Measurements from ENCODE around the gene FRMD6. TPM values are rescaled to one million over a fixed set of nuclear protein-coding genes. Genes with fewer than 3 reads are reported as not detected.
A peak's percentile ranks its signal among the peaks of the same experiment; 100 is the strongest.

FRMD6 gene
- total RNA-seq, 1 donor from 2014 or later = 16.9 TPM

- TF ChIP-seq CTCF (IDR thresholded peaks at IDR 0.05; ENCODE audit: partially characterized antibody, unreplicated experiment) = no peak
- H3K27ac Mint-ChIP-seq (ENCODE audit: unreplicated experiment) = peak overlapping the region; percentile 77
- peak overlapping the region; percentile 87 for H3K4me3 Mint-ChIP-seq (ENCODE audit: unreplicated experiment)
- H3K27me3 Mint-ChIP-seq (ENCODE audit: unreplicated experiment) = no peaks in the 10 kb centered on the region
- H3K9me3 Mint-ChIP-seq (ENCODE audit: unreplicated experiment) = peaks cover 11% of the 10 kb centered on the region
- H3K4me1 Mint-ChIP-seq (ENCODE audit: low read depth, unreplicated experiment) = peaks cover 24% of the 10 kb centered on the region
- H3K36me3 Mint-ChIP-seq (ENCODE audit: unreplicated experiment) = no peaks in the 10 kb centered on the region
- DNase-seq = no peak
These were observed 2.2 kb downstream of the FRMD6 start for GRCh38 chr14:51653775-51654532.

- H3K27ac Mint-ChIP-seq (ENCODE audit: unreplicated experiment) = no peak overlapping the region
- H3K27me3 Mint-ChIP-seq (ENCODE audit: unreplicated experiment) = no peaks in the 10 kb centered on the region
- peaks cover 11% of the 10 kb centered on the region for H3K9me3 Mint-ChIP-seq (ENCODE audit: unreplicated experiment)
- no peak for TF ChIP-seq CTCF (IDR thresholded peaks at IDR 0.05; ENCODE audit: partially characterized antibody, unreplicated experiment)
- no peaks in the 10 kb centered on the region for H3K36me3 Mint-ChIP-seq (ENCODE audit: unreplicated experiment)
- H3K4me1 Mint-ChIP-seq (ENCODE audit: low read depth, unreplicated experiment) = peaks cover 25% of the 10 kb centered on the region
- no peak for DNase-seq
- no peak overlapping the region for H3K4me3 Mint-ChIP-seq (ENCODE audit: unreplicated experiment)
These were observed 2.8 kb downstream of the FRMD6 start for GRCh38 chr14:51654533-51654845.

- Mint-ChIP-seq H3K4me1 (ENCODE audit: low read depth, unreplicated experiment) (peaks cover 32% of the 10 kb centered on the region), H3K27ac (ENCODE audit: unreplicated experiment) (no peak overlapping the region), H3K9me3 (ENCODE audit: unreplicated experiment) (peaks cover 5% of the 10 kb centered on the region), H3K4me3 (ENCODE audit: unreplicated experiment) (no peak overlapping the region), H3K36me3 (ENCODE audit: unreplicated experiment) (no peaks in the 10 kb centered on the region), H3K27me3 (ENCODE audit: unreplicated experiment) (peaks cover 2% of the 10 kb centered on the region)
- TF ChIP-seq CTCF (IDR thresholded peaks at IDR 0.05; ENCODE audit: partially characterized antibody, unreplicated experiment) = no peak
- DNase-seq = no peak
These were observed 6.1 kb downstream of the FRMD6 start for GRCh38 chr14:51657762-51658161.

GRCh38 chr14:51658441-51659173, 6.9 kb downstream of the FRMD6 start:
- TF ChIP-seq CTCF (IDR thresholded peaks at IDR 0.05; ENCODE audit: partially characterized antibody, unreplicated experiment) = no peak
- Mint-ChIP-seq H3K9me3 (ENCODE audit: unreplicated experiment) (peaks cover 2% of the 10 kb centered on the region), H3K4me3 (ENCODE audit: unreplicated experiment) (peak overlapping the region; percentile 3), H3K36me3 (ENCODE audit: unreplicated experiment) (peaks cover 4% of the 10 kb centered on the region), H3K27me3 (ENCODE audit: unreplicated experiment) (peaks cover 2% of the 10 kb centered on the region), H3K4me1 (ENCODE audit: low read depth, unreplicated experiment) (peaks cover 26% of the 10 kb centered on the region), H3K27ac (ENCODE audit: unreplicated experiment) (no peak overlapping the region)
- DNase-seq = no peak

GRCh38 chr14:51660741-51661140, 9.0 kb downstream of the FRMD6 start:
- Mint-ChIP-seq H3K9me3 (ENCODE audit: unreplicated experiment) (peaks cover 2% of the 10 kb centered on the region), H3K36me3 (ENCODE audit: unreplicated experiment) (peaks cover 8% of the 10 kb centered on the region), H3K4me1 (ENCODE audit: low read depth, unreplicated experiment) (peaks cover 18% of the 10 kb centered on the region), H3K27me3 (ENCODE audit: unreplicated experiment) (peaks cover 2% of the 10 kb centered on the region), H3K4me3 (ENCODE audit: unreplicated experiment) (peak overlapping the region; percentile 13), H3K27ac (ENCODE audit: unreplicated experiment) (no peak overlapping the region)
- no peak for TF ChIP-seq CTCF (IDR thresholded peaks at IDR 0.05; ENCODE audit: partially characterized antibody, unreplicated experiment)
- DNase-seq = no peak

All from glutamatergic neuron (in vitro differentiated cells).